Ovary (tissue), 3 donors: Measurements from ENCODE around the gene AMBRA1.

Source experiments
- EP300 ChIP-seq: sonication (generic); formaldehyde crosslinking; IDR thresholded peaks from one replicate; pipeline ENCODE4 v1.6.1; 2017; ENCODE audit warnings: antibody characterized with exemption
- POLR2A ChIP-seq: fragments of 450-650 bp; IDR thresholded peaks from one replicate; pipeline ENCODE4 v1.6.1; 2017; ENCODE audit warnings: antibody characterized with exemption, mild to moderate bottlenecking, moderate library complexity
- TF ChIP-seq, protein P1 (sequence below), 3 donors: fragments of 450-650 bp in 2 of 3; fragments of 200-600 bp in 1 of 3; IDR thresholded peaks; one replicate each; pipeline versions ENCODE4 v1.5.1 to v1.8.0; 2016 to 2022; ENCODE audit warnings: antibody characterized with exemption in 3 of 3, mild to moderate bottlenecking in 1 of 3
- donor health status: DM: no; HTN: no; CAD: no.

DNA sequence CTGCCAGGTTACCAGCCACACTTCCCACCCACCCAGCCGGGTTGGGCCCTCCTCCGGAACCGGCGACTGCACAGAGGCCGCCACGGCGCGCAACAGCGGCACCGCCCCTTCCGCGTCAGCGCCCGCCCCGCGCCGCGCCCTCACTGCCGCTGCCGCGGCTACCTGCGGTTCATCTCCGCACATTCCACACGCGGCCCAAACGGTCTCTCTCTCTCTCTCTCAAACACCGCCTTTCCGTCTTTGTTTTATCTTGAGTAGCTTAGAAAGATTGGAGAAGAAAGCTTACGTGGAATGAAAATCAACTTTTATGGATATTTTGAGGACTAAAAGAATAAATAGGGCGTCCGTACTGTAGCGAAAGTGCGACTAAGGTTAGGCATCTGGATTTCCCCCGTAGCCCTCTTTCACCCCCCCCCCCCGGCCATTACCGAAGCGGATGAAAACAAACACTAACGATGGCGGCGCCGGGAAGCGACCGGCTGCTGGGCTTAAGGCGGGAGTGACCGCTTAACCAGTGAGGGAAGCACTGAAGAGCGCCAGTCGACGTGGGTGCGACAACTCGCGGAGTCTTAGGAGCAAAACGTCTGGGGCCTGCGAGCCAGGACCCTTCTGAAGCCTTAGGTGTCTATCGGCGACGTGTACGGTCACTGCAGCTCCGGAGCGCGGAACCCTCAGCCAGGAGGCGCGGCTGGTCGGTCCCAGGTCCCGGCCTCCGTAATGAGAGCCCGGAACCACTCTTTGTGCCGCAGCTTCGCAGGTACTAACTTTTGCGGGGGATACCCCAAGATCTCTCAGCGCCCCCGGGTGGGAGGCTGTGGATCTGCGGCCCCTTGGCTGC lies 23.5 kb upstream of the AMBRA1 start, which contains the start of the genes ATG13 and HARBI1:
- TF ChIP-seq POLR2A (peak; percentile 33), EP300 (no peak)
- TF ChIP-seq, protein P1, sequence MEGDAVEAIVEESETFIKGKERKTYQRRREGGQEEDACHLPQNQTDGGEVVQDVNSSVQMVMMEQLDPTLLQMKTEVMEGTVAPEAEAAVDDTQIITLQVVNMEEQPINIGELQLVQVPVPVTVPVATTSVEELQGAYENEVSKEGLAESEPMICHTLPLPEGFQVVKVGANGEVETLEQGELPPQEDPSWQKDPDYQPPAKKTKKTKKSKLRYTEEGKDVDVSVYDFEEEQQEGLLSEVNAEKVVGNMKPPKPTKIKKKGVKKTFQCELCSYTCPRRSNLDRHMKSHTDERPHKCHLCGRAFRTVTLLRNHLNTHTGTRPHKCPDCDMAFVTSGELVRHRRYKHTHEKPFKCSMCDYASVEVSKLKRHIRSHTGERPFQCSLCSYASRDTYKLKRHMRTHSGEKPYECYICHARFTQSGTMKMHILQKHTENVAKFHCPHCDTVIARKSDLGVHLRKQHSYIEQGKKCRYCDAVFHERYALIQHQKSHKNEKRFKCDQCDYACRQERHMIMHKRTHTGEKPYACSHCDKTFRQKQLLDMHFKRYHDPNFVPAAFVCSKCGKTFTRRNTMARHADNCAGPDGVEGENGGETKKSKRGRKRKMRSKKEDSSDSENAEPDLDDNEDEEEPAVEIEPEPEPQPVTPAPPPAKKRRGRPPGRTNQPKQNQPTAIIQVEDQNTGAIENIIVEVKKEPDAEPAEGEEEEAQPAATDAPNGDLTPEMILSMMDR (IDR thresholded peaks at IDR 0.05) = peak; percentile 55 to 91 (median 75)
